ENCODE measurements around the gene KIF3A.

The KIF3A gene

GRCh38 chr5:132678735-132679134 is 58.6 kb downstream of the KIF3A start:
- H3K4me2 ChIP-seq, result no peak overlapping the region
- no peak overlapping the region for H2AFZ ChIP-seq (ENCODE audit: low read depth)
- H3K79me2 ChIP-seq (ENCODE audit: insufficient read depth, low read depth), result no peaks in the 10 kb centered on the region
- H3K4me1 ChIP-seq (ENCODE audit: low read depth, poor library complexity, severe bottlenecking), result no peaks in the 10 kb centered on the region
- no peak for TF ChIP-seq CTCF (conservative IDR thresholded peaks at IDR 0.05; ENCODE audit: low read depth, low read length)
- H3K36me3 ChIP-seq (ENCODE audit: insufficient read depth), result no peaks in the 10 kb centered on the region
- no peak overlapping the region for H3K4me3 ChIP-seq (IDR thresholded peaks at IDR 0.05; ENCODE audit: insufficient read depth, low read depth, low read length)
- H3K27ac ChIP-seq, result no peak overlapping the region
- H3K9ac ChIP-seq, result no peak overlapping the region
- no peaks in the 10 kb centered on the region for H3K27me3 ChIP-seq (ENCODE audit: insufficient read depth, low read depth)
- H4K20me1 ChIP-seq (ENCODE audit: insufficient read depth), result no peaks in the 10 kb centered on the region

DNA sequence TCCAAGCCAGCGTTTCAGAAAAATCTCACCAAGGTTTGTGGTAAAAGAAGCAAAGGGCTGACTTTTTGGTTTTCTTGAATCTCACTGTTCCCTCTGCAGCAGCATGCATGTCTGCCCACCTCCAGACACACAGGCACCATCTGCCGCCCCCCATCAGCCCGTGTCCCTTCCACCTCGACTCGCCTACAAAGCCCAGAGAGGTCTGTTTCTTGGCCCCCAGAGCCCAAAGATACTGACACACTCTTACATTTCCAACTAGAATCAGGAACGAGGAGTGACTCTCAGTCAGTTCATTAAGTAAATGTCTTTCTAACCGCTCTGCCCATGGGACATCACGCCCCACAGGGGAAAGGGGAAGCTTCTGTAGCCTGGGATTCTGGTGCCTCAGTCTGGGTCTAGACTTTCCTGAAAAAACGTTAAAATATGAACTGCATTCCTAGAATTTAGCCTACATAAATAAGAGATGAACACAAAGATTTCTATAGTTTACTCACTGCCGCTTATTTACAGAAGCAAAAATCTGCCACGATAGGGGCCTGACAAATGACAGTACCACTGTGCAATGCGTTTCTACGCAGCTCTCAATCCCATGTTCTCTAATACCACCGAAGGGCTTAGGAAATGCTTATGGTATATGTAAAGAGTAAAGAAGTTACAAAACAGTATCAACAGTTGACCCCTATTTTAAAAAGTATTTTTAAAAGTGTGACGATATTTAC is 59.5 kb downstream of the KIF3A start:
- no peak for TF ChIP-seq CTCF (conservative IDR thresholded peaks at IDR 0.05; ENCODE audit: low read depth, low read length)
- no peaks in the 10 kb centered on the region for H3K4me1 ChIP-seq (ENCODE audit: low read depth, poor library complexity, severe bottlenecking)
- H3K4me2 ChIP-seq, result no peak overlapping the region
- H2AFZ ChIP-seq (ENCODE audit: low read depth), result no peak overlapping the region
- no peaks in the 10 kb centered on the region for H3K36me3 ChIP-seq (ENCODE audit: insufficient read depth)
- no peaks in the 10 kb centered on the region for H3K27me3 ChIP-seq (ENCODE audit: insufficient read depth, low read depth)
- H3K9ac ChIP-seq, result no peak overlapping the region
- H3K27ac ChIP-seq, result no peak overlapping the region
- H3K79me2 ChIP-seq (ENCODE audit: insufficient read depth, low read depth), result no peaks in the 10 kb centered on the region
- no peak overlapping the region for H3K4me3 ChIP-seq (IDR thresholded peaks at IDR 0.05; ENCODE audit: insufficient read depth, low read depth, low read length)
- H4K20me1 ChIP-seq (ENCODE audit: insufficient read depth), result no peaks in the 10 kb centered on the region

DNA sequence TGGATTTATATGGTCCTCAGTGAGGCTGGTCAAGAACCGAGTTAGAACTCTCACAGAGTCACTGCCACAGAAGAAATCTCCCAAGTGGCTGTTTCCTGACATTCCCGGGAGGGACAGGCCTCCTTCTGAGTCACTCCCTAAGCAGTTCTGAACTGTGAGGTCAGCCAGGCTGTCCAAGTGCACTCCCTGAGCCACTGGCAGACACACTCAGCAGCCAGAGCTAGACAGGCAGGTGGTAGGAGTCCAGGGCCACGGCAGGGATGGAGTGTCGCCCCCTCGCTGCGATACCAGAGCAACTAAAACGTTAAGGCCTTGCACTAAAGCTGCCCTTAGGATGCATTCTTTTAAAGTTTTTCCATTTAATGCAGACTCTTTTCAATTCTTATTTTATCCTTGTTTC is 60.2 kb downstream of the KIF3A start:
- H3K4me2 ChIP-seq, result no peak overlapping the region
- no peaks in the 10 kb centered on the region for H4K20me1 ChIP-seq (ENCODE audit: insufficient read depth)
- no peak overlapping the region for H3K27ac ChIP-seq
- H2AFZ ChIP-seq (ENCODE audit: low read depth), result no peak overlapping the region
- H3K4me3 ChIP-seq (IDR thresholded peaks at IDR 0.05; ENCODE audit: insufficient read depth, low read depth, low read length), result no peak overlapping the region
- no peaks in the 10 kb centered on the region for H3K4me1 ChIP-seq (ENCODE audit: low read depth, poor library complexity, severe bottlenecking)
- TF ChIP-seq CTCF (conservative IDR thresholded peaks at IDR 0.05; ENCODE audit: low read depth, low read length), result no peak
- H3K9ac ChIP-seq, result no peak overlapping the region
- H3K36me3 ChIP-seq (ENCODE audit: insufficient read depth), result no peaks in the 10 kb centered on the region
- H3K79me2 ChIP-seq (ENCODE audit: insufficient read depth, low read depth), result no peaks in the 10 kb centered on the region
- no peaks in the 10 kb centered on the region for H3K27me3 ChIP-seq (ENCODE audit: insufficient read depth, low read depth)

DNA sequence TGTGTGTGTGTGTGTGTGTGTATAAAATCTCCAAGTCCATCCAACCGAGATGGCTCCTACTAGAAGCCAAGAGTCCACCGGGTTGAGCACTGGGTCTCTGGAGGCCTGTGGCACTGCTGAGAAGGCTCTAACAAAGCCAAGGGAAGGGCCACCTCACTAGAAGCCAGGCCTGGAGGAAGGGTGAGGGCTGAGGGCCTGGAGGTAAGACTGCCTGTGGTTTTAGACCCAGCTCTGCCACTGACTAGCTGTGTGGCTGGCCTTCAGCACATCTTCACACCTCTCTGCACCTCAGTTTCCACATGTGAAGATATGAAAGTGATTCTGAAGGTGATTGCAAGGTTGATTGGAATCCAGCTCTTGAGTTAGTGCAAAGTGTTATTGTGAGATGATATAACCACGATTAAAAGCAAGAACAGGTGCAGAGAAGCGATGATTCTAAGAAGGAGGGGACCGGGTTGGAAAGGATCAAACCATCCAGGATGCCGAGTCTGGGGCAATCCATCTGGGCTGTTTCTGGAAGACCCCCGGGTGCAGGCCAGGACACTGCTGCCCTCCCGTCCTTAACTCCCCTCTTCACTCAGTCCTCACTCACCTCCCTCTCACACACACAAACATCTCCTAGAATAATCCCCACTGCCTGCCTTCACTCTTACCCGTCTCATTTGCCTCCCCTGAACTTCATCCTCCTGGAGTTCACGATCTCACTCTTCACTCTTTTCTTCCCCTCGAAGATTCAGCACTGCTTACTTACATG is 61.2 kb downstream of the KIF3A start:
- Histone ChIP-seq H3K27ac (no peak overlapping the region), H3K9ac (no peak overlapping the region), H2AFZ (ENCODE audit: low read depth) (no peak overlapping the region), H3K36me3 (ENCODE audit: insufficient read depth) (no peaks in the 10 kb centered on the region), H4K20me1 (ENCODE audit: insufficient read depth) (no peaks in the 10 kb centered on the region), H3K27me3 (ENCODE audit: insufficient read depth, low read depth) (no peaks in the 10 kb centered on the region), H3K4me2 (no peak overlapping the region), H3K4me3 (IDR thresholded peaks at IDR 0.05; ENCODE audit: insufficient read depth, low read depth, low read length) (no peak overlapping the region), H3K4me1 (ENCODE audit: low read depth, poor library complexity, severe bottlenecking) (no peaks in the 10 kb centered on the region), H3K79me2 (ENCODE audit: insufficient read depth, low read depth) (no peaks in the 10 kb centered on the region)
- TF ChIP-seq CTCF (conservative IDR thresholded peaks at IDR 0.05; ENCODE audit: low read depth, low read length), result no peak
